ENCODE measurements around the gene ECM1.

The ECM1 gene

DNA sequence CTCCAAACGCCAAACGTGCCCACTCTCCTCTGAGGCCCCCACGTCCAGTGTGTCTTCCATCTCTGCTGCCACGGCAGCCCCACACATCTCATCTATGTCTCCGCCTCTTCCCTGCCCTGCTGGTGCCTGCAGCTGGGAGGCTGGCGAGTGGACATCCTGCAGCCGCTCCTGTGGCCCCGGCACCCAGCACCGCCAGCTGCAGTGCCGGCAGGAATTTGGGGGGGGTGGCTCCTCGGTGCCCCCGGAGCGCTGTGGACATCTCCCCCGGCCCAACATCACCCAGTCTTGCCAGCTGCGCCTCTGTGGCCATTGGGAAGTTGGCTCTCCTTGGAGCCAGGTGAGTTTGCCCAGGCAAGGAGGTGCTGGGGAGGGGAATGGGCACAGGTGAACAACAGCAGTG, 49.9 kb downstream of the ECM1 start:
- DNase-seq (ENCODE audit: low read depth in 1 of 2, low spot score in 1 of 2): no peak

DNA sequence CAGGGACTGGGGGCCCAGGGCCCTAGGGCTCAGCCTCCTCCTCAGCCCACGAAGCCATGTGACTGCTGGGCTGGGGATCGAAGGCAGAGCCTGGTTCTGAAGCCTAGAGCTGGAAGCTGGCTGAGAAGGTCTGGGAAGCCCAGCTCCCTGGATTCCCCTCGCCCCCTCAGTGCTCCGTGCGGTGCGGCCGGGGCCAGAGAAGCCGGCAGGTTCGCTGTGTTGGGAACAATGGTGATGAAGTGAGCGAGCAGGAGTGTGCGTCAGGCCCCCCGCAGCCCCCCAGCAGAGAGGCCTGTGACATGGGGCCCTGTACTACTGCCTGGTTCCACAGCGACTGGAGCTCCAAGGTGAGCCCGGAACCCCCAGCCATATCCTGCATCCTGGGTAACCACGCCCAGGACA, 50.4 kb downstream of the ECM1 start:
- no peak for DNase-seq (ENCODE audit: low read depth in 1 of 2, low spot score in 1 of 2)

DNA sequence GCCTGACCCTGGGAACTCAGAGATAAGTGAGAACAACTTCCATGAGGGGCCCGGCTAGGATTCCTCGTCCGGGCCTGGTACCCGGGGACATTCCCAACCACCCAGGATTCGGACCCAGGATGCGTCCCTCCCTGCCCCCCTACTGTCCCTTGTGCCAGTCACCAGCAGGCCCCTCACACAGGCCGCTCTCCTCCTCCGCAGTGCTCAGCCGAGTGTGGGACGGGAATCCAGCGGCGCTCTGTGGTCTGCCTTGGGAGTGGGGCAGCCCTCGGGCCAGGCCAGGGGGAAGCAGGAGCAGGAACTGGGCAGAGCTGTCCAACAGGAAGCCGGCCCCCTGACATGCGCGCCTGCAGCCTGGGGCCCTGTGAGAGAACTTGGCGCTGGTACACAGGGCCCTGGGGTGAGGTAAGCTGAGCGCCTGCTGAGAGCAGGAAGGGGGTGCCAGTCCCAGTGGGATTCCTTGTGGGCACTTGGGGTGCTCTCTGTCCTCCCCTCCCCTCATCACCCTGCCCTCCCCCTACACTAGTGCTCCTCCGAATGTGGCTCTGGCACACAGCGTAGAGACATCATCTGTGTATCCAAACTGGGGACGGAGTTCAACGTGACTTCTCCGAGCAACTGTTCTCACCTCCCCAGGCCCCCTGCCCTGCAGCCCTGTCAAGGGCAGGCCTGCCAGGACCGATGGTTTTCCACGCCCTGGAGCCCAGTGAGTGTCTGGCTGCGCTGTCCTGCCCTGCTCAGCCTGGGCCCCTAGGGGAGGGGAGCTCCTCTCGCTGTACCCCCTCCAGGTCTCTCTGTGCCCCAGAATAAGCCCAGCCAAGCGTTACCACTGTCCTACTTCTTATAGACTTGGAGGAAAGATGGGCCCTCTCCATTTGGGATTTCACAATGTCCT, 51.1 kb downstream of the ECM1 start:
- no peak for DNase-seq (ENCODE audit: low read depth in 1 of 2, low spot score in 1 of 2)

DNA sequence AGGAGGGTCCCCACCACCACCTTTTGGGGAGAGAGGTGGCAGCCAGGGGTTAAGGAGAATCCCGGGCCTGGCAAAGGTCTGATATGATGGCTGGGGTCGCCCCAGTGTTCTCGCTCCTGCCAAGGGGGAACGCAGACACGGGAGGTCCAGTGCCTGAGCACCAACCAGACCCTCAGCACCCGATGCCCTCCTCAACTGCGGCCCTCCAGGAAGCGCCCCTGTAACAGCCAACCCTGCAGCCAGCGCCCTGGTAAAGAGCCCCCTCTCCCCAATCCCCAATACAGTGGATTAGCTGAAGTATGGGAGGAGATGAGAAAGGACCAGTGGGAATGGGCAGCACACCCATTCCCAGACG, 51.7 kb downstream of the ECM1 start:
- DNase-seq (ENCODE audit: low read depth in 1 of 2, low spot score in 1 of 2): no peak

DNA sequence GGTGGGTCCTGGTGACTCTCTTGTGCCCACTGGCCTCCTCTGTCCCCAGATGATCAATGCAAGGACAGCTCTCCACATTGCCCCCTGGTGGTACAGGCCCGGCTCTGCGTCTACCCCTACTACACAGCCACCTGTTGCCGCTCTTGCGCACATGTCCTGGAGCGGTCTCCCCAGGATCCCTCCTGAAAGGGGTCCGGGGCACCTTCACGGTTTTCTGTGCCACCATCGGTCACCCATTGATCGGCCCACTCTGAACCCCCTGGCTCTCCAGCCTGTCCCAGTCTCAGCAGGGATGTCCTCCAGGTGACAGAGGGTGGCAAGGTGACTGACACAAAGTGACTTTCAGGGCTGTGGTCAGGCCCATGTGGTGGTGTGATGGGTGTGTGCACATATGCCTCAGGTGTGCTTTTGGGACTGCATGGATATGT, 52.1 kb downstream of the ECM1 start:
- peak in 1 of 2 donors; percentile 68 for DNase-seq (ENCODE audit: low read depth in 1 of 2, low spot score in 1 of 2)

DNA sequence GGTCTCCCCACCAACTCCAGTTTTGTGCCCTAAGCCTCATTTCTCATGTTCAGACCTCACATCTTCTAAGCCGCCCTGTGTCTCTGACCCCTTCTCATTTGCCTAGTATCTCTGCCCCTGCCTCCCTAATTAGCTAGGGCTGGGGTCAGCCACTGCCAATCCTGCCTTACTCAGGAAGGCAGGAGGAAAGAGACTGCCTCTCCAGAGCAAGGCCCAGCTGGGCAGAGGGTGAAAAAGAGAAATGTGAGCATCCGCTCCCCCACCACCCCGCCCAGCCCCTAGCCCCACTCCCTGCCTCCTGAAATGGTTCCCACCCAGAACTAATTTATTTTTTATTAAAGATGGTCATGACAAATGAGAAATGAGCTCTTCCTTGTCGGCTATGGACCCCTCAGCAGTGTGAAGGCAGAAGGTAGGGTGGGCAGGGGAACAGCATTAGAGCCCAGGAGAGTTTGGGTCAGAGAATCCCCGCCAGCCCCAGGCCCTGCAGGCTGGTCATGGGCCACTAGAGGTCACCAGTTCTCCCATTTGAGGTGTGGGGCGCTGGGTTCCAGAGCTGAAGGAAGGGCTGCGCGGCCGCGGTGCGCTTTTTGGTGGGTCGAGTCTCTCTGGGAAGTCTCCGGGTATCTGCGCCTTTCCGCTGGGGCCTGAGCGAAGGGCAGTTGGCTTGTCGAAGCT, 52.8 kb downstream of the ECM1 start:
- DNase-seq (ENCODE audit: low read depth in 1 of 2, low spot score in 1 of 2): peak; percentile 63 to 80

DNA sequence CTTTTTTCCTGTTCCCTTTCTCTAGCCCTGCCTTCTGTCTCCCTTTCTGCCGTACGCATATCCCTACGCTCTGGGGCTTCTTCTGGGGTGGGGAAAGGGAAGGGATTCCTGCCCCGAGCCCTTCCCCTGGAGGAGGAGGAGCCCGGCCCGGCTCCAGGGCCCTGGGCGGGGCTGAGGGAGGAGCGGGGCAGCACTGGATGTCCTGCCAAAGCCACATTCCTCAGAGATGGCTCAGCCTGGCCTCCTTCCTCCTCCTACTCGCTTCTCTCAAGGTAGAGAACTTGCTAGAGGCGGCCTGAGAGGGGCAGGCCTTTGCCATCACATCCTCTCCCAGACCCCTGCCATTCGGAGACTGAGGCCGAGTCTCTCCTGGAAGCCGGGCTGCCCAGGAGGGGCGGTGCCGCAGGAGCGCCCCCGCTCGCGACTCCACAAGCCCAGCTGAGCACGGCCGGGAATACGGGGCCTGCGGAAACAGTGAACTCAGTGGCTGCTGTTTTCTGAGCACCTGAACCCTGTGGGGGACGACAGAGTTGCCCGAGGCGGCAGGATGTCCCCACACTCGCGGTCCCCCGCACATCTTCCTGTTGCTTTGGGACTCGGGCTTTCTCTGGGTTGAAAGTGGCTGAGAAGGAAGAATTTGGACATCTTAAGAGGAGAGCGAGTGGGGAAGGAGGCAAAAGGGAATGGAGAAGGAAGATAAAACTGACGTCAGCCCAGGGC, 53.5 kb downstream of the ECM1 start:
- peak in 1 of 2 donors; percentile 45 for DNase-seq (ENCODE audit: low read depth in 1 of 2, low spot score in 1 of 2)

DNA sequence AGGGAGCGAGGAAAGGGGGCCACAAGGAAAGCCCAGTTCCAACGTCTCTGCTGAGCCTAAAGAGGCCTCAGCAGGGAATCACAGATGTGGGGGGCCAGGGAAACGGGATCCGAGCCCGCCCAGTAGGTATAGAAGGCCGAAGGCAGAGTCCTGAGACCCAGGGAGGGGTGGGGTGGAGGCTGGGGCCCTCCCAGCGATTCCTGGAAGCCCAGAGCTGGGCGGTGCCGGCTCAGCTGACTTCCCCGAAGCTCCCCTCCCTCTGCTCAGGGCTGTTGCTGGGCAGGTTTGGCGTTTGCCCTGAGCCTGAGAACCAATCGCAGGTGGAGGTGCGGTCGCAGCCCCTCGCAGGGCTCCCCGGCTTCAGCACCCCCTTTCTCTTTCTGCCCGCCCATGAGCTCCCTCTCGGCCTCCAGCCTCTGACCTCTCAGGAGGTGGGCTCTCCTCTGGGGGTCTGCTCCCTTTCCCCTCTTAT, 54.1 kb downstream of the ECM1 start:
- DNase-seq (ENCODE audit: low read depth in 1 of 2, low spot score in 1 of 2): peak; percentile 71 to 80

DNA sequence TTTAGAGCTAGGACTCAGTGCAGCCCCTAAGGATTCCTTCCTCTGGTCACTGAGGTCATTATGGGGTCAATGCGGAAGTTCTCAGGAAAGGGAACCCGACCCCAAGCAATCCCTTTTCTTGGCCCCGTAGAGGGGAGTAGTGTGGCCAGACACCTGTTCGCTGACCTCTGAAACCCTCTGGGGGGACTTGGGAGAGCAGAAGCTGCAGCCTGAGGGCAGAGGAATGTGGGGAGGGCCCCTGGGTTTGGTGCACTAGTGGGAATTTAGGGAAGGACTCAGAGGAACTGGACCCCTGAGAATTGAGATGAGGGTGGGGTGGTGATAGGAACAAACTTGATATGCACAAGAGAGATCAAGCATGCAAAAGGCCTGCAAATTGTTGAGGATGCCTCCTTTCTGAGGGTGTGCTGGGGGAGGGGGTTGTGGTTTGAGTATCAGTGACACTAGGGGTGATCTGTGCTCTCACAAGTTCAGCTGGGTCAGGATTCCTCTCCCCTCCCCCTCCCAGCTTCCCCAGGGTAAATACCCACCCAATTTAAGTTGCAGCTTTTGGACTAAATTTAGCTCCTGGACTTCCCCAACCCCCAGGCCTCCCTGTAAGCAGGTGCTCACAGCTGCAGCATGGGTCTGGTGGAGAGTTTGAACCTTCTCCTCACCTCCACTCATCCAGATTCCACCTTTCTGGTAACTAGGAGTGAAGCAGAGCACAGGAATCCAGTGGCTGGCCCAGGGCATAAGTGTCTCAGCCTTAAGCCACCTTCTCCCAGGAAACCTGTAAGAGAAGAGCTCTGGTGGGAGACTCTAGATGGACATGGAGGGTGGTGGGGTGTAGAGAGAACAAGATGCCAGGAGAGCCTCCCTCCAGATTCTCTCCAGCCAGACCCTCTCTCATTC, 54.8 kb downstream of the ECM1 start:
- peak in 1 of 2 donors; percentile 79 for DNase-seq (ENCODE audit: low read depth in 1 of 2, low spot score in 1 of 2)

Measured in activated CD4-positive, alpha-beta T cell treated with anti-CD3 and anti-CD28 coated beads, Interleukin-2, amount 50 U/mL, for 24 hours (primary cell).